Hepatocyte (in vitro differentiated cells): ENCODE results near the gene ZNF318. TPM values are rescaled to one million over a fixed set of nuclear protein-coding genes. Genes with fewer than 3 reads are reported as not detected.
"Not testable (repeated sequence)": the region's sequence is repeated elsewhere in the genome, so short reads cannot be mapped to it uniquely, and the experiment has no call there.

Source experiments
- DNase-seq: peaks from one replicate; pipeline ENCODE4 v3.0.0-alpha.2; 2016; ENCODE audit warnings: low spot score
- H2AFZ ChIP-seq: fragments of 200-600 bp; sonication (generic); 2 replicates; pipeline ENCODE4 v1.6.0; 2016; ENCODE audit warnings: antibody characterized with exemption, mild to moderate bottlenecking
- H3K27ac ChIP-seq: fragments of 200-600 bp; sonication (generic); 2 replicates; pipeline ENCODE4 v1.5.1; 2016; ENCODE audit warnings: mild to moderate bottlenecking
- H3K27me3 ChIP-seq: fragments of 200-600 bp; sonication (generic); 2 replicates; pipeline ENCODE4 v1.6.1; 2016
- H3K36me3 ChIP-seq: fragments of 200-600 bp; sonication (generic); replicated peaks from 2 replicates; pipeline ENCODE4 v1.5.1; 2016; ENCODE audit warnings: low read depth; ENCODE audit not compliant: insufficient read depth
- H3K4me1 ChIP-seq: fragments of 200-600 bp; sonication (generic); 2 replicates; pipeline ENCODE4 v1.5.1; 2016; ENCODE audit warnings: mild to moderate bottlenecking, moderate library complexity; ENCODE audit not compliant: insufficient read depth
- H3K4me2 ChIP-seq: fragments of 200-600 bp; sonication (generic); 2 replicates; pipeline ENCODE4 v1.6.0; 2016
- H3K4me3 ChIP-seq: fragments of 200-600 bp; sonication (generic); 2 replicates; pipeline ENCODE4 v1.5.1; 2016; ENCODE audit warnings: mild to moderate bottlenecking
- H3K79me2 ChIP-seq: fragments of 200-600 bp; sonication (generic); 2 replicates; pipeline ENCODE4 v1.6.0; 2017; ENCODE audit warnings: mild to moderate bottlenecking
- H3K9me2 ChIP-seq: fragments of 200-600 bp; sonication (generic); replicated peaks from 2 replicates; pipeline ENCODE4 v1.6.0; 2017; ENCODE audit warnings: mild to moderate bottlenecking; ENCODE audit not compliant: insufficient read depth
- H3K9me3 ChIP-seq: fragments of 200-600 bp; sonication (generic); 2 replicates; pipeline ENCODE4 v1.5.1; 2016; ENCODE audit warnings: low read depth, mild to moderate bottlenecking
- H4K20me1 ChIP-seq: fragments of 200-600 bp; sonication (generic); 2 replicates; pipeline ENCODE4 v1.6.0; 2016; ENCODE audit warnings: mild to moderate bottlenecking; ENCODE audit not compliant: insufficient read depth, poor library complexity, severe bottlenecking
- EZH2 ChIP-seq: fragments of 200-600 bp; sonication (generic); IDR thresholded peaks from 2 replicates; pipeline ENCODE4 v1.6.1; 2016; ENCODE audit warnings: antibody characterized with exemption, mild to moderate bottlenecking, borderline replicate concordance
- EZH2phosphoT487 ChIP-seq: fragments of 200-600 bp; sonication (generic); IDR thresholded peaks from one replicate; pipeline ENCODE4 v1.6.1; 2018; ENCODE audit warnings: antibody characterized with exemption, mild to moderate bottlenecking, low read depth, moderate library complexity; ENCODE audit not compliant: unreplicated experiment, severe bottlenecking
- WGBS: methylation state at CpG from one replicate; pipeline ENCODE4 v1.1.6; 2016; ENCODE audit warnings: low lambda C conversion rate; ENCODE audit errors: missing lambda C conversion rate; 5-methylcytosine and 5-hydroxymethylcytosine counted together
- polyA plus RNA-seq: library from polyadenylated mRNA; unstranded; fragments of >200 nt; fragmentation: Nextera tagmentation; extraction: Ambion mirVana; gene quantifications from 2 replicates; pipeline ENCODE4 v1.2.1, GENCODE V29; 2016
- total RNA-seq: library from RNA; depleted of rRNA; stranded (reverse); fragments of >200 nt; gene quantifications from 2 replicates; pipeline ENCODE4 v1.2.3, GENCODE V29; 2014
- TF ChIP-seq, protein P1 (sequence below): fragments of 200-600 bp; sonication (generic); IDR thresholded peaks from 2 replicates; pipeline ENCODE4 v1.5.1; 2016; ENCODE audit warnings: antibody characterized with exemption, mild to moderate bottlenecking; ENCODE audit not compliant: poor library complexity

The ZNF318 gene
- total and polyA plus RNA-seq, 2 experiments from 2014 or later, result 6.9 to 13.4 TPM

DNA sequence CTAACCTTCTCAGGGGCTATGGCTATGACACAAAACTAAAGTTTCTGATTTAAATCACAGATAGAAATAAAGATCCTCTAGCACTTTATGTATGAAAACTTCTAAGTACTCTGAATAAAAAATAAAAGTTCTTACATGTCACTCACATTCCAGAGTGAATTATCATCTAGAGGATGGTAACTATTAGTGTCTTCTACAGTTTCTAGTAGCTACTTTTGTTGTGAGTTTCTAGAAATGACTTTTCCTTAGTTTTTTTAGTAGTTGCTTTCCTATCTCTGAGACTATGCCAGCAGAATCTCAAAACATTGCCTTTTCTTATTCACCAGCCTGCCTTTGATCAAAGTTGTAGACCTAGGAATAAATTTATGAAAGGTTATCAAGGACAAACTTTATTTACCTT lies 10.1 kb downstream of the ZNF318 start:
- no peak overlapping the region for H3K27ac ChIP-seq
- no peaks in the 10 kb centered on the region for H3K9me3 ChIP-seq
- no peaks in the 10 kb centered on the region for H3K27me3 ChIP-seq
- TF ChIP-seq EZH2phosphoT487 (no peak), EZH2 (no peak)
- TF ChIP-seq, protein P1, sequence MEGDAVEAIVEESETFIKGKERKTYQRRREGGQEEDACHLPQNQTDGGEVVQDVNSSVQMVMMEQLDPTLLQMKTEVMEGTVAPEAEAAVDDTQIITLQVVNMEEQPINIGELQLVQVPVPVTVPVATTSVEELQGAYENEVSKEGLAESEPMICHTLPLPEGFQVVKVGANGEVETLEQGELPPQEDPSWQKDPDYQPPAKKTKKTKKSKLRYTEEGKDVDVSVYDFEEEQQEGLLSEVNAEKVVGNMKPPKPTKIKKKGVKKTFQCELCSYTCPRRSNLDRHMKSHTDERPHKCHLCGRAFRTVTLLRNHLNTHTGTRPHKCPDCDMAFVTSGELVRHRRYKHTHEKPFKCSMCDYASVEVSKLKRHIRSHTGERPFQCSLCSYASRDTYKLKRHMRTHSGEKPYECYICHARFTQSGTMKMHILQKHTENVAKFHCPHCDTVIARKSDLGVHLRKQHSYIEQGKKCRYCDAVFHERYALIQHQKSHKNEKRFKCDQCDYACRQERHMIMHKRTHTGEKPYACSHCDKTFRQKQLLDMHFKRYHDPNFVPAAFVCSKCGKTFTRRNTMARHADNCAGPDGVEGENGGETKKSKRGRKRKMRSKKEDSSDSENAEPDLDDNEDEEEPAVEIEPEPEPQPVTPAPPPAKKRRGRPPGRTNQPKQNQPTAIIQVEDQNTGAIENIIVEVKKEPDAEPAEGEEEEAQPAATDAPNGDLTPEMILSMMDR, result no peak
- no peak overlapping the region for H3K4me3 ChIP-seq
- no peak overlapping the region for H2AFZ ChIP-seq
- peaks cover 6% of the 10 kb centered on the region for H3K79me2 ChIP-seq
- no peaks in the 10 kb centered on the region for H3K9me2 ChIP-seq
- H4K20me1 ChIP-seq, result no peaks in the 10 kb centered on the region
- H3K4me1 ChIP-seq, result no peaks in the 10 kb centered on the region
- no peak for DNase-seq
- H3K36me3 ChIP-seq, result no peaks in the 10 kb centered on the region
- H3K4me2 ChIP-seq, result no peak overlapping the region

DNA sequence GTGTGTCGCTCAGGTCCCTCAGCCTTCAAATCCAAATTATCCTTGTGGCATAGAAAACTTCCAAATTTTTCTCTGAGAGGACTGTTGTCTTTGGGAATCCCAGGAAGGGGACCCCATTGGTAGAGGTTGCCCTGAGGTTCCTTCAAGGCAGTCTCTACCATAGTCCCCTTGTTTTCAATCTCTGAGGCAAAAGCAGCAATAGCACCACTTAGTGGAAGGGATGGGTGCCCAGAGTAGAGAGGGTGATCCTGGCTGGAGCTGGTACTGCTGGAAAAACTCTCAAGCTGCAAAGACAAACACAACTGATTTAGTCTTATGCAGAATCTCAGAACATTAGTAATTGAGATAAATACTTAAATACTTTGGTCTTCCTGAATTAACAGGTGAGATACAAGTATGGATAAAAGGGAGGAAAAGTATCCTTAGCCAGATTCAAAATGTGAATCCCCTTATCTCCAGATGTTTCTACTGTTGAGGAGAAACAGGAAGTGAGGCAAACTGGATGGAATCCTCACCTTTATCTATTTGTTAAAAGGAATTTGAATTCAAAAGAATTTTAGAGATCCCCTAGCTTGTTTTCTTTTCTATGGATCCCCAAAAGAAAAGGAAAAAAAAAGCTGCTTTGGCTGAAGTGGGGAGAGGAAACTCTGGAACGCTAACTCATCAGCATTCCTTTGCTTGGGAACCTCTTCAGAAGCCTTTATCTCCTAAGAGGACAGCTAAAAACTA lies 13.4 kb downstream of the ZNF318 start:
- Histone ChIP-seq H2AFZ (no peak overlapping the region), H3K27ac (no peak overlapping the region), H3K4me2 (no peak overlapping the region), H3K27me3 (no peaks in the 10 kb centered on the region), H3K9me2 (no peaks in the 10 kb centered on the region), H3K4me1 (no peaks in the 10 kb centered on the region), H3K79me2 (peaks cover 9% of the 10 kb centered on the region), H4K20me1 (no peaks in the 10 kb centered on the region), H3K9me3 (no peaks in the 10 kb centered on the region), H3K4me3 (no peak overlapping the region), H3K36me3 (no peaks in the 10 kb centered on the region)
- 84% methylated on average over 2 of the region's 2 CpGs for WGBS
- TF ChIP-seq EZH2, result no peak
- TF ChIP-seq, protein P1, result peak; percentile 42
- TF ChIP-seq EZH2phosphoT487, result no peak
- DNase-seq, result peak; percentile 40

DNA sequence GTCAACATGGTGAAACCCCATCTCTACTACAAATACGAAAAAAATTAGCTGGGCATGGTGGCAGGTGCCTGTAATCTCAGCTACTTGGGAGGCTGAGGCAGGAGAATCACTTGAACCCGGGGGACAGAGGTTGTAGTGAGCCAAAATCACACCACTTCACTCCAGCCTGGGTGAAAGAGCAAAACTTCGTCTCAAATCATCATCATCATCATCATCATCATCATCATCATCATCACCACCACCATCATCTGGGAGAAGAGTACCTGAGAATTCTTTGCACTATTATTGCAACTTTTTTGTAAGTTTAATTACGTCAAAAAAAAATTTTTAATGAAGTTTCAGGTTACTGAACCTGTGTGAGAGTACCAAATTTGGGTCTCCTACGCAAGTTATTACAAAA lies 17.5 kb downstream of the ZNF318 start:
- not testable (repeated sequence) for H3K4me2 ChIP-seq, H3K9me3 ChIP-seq, DNase-seq, H3K36me3 ChIP-seq, H4K20me1 ChIP-seq, H2AFZ ChIP-seq, H3K27me3 ChIP-seq, H3K27ac ChIP-seq, H3K4me3 ChIP-seq, H3K9me2 ChIP-seq, H3K4me1 ChIP-seq, H3K79me2 ChIP-seq
- WGBS, result 97% methylated on average over 5 of the region's 5 CpGs

DNA sequence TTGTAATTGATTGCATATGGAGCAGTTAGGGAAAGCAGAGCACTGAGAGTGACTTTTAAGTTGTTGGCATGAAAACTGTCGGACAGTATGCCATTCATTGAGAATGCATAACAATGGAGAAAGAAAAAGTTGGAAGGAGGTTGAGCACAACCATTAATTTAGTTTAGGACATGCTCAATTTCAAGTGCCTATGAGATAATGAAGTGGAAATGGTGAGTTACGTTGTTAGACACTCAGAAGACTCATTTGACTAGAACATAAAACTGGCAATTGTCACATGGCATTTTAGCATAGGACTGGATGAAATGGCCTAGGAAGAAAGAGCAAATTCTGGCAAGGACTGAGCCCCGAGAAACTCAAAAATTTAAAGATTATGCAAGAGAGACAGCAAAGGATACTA lies 22.0 kb downstream of the ZNF318 start:
- 93% methylated on average over 3 of the region's 3 CpGs for WGBS
- Histone ChIP-seq H2AFZ (no peak overlapping the region), H3K4me3 (no peak overlapping the region), H3K36me3 (no peaks in the 10 kb centered on the region), H4K20me1 (no peaks in the 10 kb centered on the region), H3K9me3 (no peaks in the 10 kb centered on the region), H3K27me3 (no peaks in the 10 kb centered on the region), H3K27ac (no peak overlapping the region), H3K9me2 (no peaks in the 10 kb centered on the region), H3K4me2 (no peak overlapping the region), H3K4me1 (no peaks in the 10 kb centered on the region), H3K79me2 (no peaks in the 10 kb centered on the region)
- TF ChIP-seq EZH2phosphoT487, result no peak
- TF ChIP-seq, protein P1, result no peak
- TF ChIP-seq EZH2, result no peak
- no peak for DNase-seq
